ENCODE measurements around the gene OSBPL10. TPM values are rescaled to one million over a fixed set of nuclear protein-coding genes. Genes with fewer than 3 reads are reported as not detected.
A peak's percentile ranks its signal among the peaks of the same experiment; 100 is the strongest.

The OSBPL10 gene
- total and polyA plus RNA-seq, 2 donors (not counting 1 experiment from before 2014, with no cell fraction given): 88.5 to 310 TPM

DNA sequence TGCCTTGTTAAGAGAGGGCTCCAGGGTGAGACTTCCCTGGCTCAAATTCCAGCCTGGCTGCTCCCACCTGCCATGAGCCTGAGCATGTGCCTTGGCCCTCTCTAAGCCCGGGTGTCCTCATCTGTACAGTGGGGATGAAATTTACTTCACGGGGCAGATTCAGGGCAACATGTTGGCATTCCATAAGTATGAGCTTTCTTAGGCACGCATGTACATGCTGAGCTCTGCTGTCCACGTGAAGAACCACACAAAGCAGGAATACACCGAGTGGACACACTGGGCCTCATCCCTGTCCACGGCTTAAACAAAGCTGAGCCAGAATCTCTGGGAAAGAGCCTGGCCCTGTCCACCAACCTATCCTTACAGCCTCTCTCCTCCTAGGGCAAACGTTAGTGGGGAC, 167.4 kb downstream of the OSBPL10 start:
- H3K4me1 ChIP-seq (ENCODE audit: control insufficient read depth in 2 of 2, insufficient read depth in 2 of 2, low read length in 2 of 2): no peaks in the 10 kb centered on the region
- intact Hi-C loops (cut with micrococcal nuclease): no loop called here
- WGBS (ENCODE audit: insufficient coverage): over 99% methylated on average over 7 of the region's 7 CpGs
- H3K4me2 ChIP-seq (replicated peaks; ENCODE audit: low read depth, low read length, poor library complexity, severe bottlenecking): no peak overlapping the region
- H3K27ac ChIP-seq (ENCODE audit: low read length in 2 of 2): peak overlapping the region in 1 of 2 donors; percentile 7
- H2AFZ ChIP-seq (ENCODE audit: insufficient read depth, low read depth, low read length, poor library complexity, severe bottlenecking): no peak overlapping the region
- H3K4me3 ChIP-seq (ENCODE audit: control extremely low read depth in 1 of 5, extremely low read depth in 1 of 5, insufficient read depth in 1 of 5, low read depth in 2 of 5, low read length in 4 of 5): no peak overlapping the region
- peaks cover 55% of the 10 kb centered on the region for H4K20me1 ChIP-seq (ENCODE audit: control insufficient read depth, insufficient read depth, low read length, poor library complexity, severe bottlenecking)
- no peak overlapping the region for H3K9ac ChIP-seq (ENCODE audit: low read length)
- Mint-ChIP-seq H3K27me3 (no peaks in the 10 kb centered on the region), H3K4me1 (peaks cover 42% of the 10 kb centered on the region), H3K4me3 (no peak overlapping the region), H3K27ac (no peak overlapping the region), H3K9me3 (ENCODE audit: insufficient read depth) (no peaks in the 10 kb centered on the region)
- DNase-seq (no peak), ATAC-seq (ENCODE audit: low read depth) (no peak)
- H3K79me2 ChIP-seq (ENCODE audit: control insufficient read depth, insufficient read depth, low read length): peaks cover 72% of the 10 kb centered on the region
- ChIA-PET CTCF (no interaction called here), POLR2A (no interaction called here)
- H3K27me3 ChIP-seq (replicated peaks in 1 of 4; ENCODE audit: control extremely low read depth in 1 of 4, control insufficient read depth in 3 of 4, insufficient read depth in 4 of 4, low read length in 3 of 4): no peaks in the 10 kb centered on the region
- peaks cover 2 to 39% of the 10 kb centered on the region in 2 experiments for H3K36me3 ChIP-seq (replicated peaks in 1 of 2; ENCODE audit: control extremely low read depth in 1 of 2, control insufficient read depth in 1 of 2, extremely low read depth in 1 of 2, insufficient read depth in 2 of 2, low read length in 1 of 2)
- peaks cover 0 to 4% (median 0%) of the 10 kb centered on the region in 3 donors for H3K9me3 ChIP-seq (ENCODE audit: control extremely low read depth in 1 of 3, control insufficient read depth in 2 of 3, insufficient read depth in 1 of 3, low read length in 2 of 3)
- TF ChIP-seq, protein P1, sequence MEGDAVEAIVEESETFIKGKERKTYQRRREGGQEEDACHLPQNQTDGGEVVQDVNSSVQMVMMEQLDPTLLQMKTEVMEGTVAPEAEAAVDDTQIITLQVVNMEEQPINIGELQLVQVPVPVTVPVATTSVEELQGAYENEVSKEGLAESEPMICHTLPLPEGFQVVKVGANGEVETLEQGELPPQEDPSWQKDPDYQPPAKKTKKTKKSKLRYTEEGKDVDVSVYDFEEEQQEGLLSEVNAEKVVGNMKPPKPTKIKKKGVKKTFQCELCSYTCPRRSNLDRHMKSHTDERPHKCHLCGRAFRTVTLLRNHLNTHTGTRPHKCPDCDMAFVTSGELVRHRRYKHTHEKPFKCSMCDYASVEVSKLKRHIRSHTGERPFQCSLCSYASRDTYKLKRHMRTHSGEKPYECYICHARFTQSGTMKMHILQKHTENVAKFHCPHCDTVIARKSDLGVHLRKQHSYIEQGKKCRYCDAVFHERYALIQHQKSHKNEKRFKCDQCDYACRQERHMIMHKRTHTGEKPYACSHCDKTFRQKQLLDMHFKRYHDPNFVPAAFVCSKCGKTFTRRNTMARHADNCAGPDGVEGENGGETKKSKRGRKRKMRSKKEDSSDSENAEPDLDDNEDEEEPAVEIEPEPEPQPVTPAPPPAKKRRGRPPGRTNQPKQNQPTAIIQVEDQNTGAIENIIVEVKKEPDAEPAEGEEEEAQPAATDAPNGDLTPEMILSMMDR (IDR thresholded peaks at IDR 0.05): no peak
- TF ChIP-seq EZH2 (IDR thresholded peaks at IDR 0.05; ENCODE audit: borderline replicate concordance, insufficient read depth, low read depth, low read length, poor library complexity, severe bottlenecking): no peak

DNA sequence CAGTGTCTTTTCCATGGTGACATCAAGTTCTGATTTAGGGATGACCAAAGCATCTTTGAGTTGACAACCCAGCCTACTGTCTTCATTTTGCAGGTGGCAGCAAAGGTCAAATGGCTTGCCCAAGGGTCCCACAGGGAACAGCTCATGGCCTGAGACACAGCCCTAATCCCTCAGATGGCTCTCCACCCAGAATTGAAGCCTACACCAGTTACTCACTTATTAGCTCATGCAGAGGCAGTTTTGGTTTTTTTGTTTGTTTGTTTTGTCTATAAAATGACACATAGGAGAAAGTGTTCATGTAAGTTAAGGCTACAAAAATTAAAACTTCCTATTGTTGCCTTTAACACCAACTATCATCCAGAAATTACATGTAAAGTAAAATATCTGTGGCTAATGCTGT, 167.9 kb downstream of the OSBPL10 start:
- ChIA-PET CTCF (no interaction called here), POLR2A (no interaction called here)
- Histone ChIP-seq H3K9ac (ENCODE audit: low read length) (no peak overlapping the region), H3K27ac (ENCODE audit: low read length in 2 of 2) (peak overlapping the region in 1 of 2 donors; percentile 7), H3K4me1 (ENCODE audit: control insufficient read depth in 2 of 2, insufficient read depth in 2 of 2, low read length in 2 of 2) (no peaks in the 10 kb centered on the region), H4K20me1 (ENCODE audit: control insufficient read depth, insufficient read depth, low read length, poor library complexity, severe bottlenecking) (peaks cover 50% of the 10 kb centered on the region), H3K79me2 (ENCODE audit: control insufficient read depth, insufficient read depth, low read length) (peaks cover 68% of the 10 kb centered on the region), H3K4me3 (ENCODE audit: control extremely low read depth in 1 of 5, extremely low read depth in 1 of 5, insufficient read depth in 1 of 5, low read depth in 2 of 5, low read length in 4 of 5) (no peak overlapping the region), H2AFZ (ENCODE audit: insufficient read depth, low read depth, low read length, poor library complexity, severe bottlenecking) (no peak overlapping the region), H3K9me3 (ENCODE audit: control extremely low read depth in 1 of 3, control insufficient read depth in 2 of 3, insufficient read depth in 1 of 3, low read length in 2 of 3) (peaks cover 0 to 4% (median 0%) of the 10 kb centered on the region in 3 donors), H3K4me2 (replicated peaks; ENCODE audit: low read depth, low read length, poor library complexity, severe bottlenecking) (no peak overlapping the region), H3K36me3 (replicated peaks in 1 of 2; ENCODE audit: control extremely low read depth in 1 of 2, control insufficient read depth in 1 of 2, extremely low read depth in 1 of 2, insufficient read depth in 2 of 2, low read length in 1 of 2) (peaks cover 2 to 37% of the 10 kb centered on the region in 2 experiments), H3K27me3 (replicated peaks in 1 of 4; ENCODE audit: control extremely low read depth in 1 of 4, control insufficient read depth in 3 of 4, insufficient read depth in 4 of 4, low read length in 3 of 4) (no peaks in the 10 kb centered on the region)
- Mint-ChIP-seq H3K4me1 (peaks cover 38% of the 10 kb centered on the region), H3K27ac (peak overlapping the region; percentile 50), H3K4me3 (no peak overlapping the region), H3K9me3 (ENCODE audit: insufficient read depth) (no peaks in the 10 kb centered on the region), H3K27me3 (no peaks in the 10 kb centered on the region)
- intact Hi-C loops (cut with micrococcal nuclease): no loop called here
- DNase-seq (no peak), ATAC-seq (ENCODE audit: low read depth) (no peak)
- TF ChIP-seq, protein P1 (IDR thresholded peaks at IDR 0.05): no peak
- no peak for TF ChIP-seq EZH2 (IDR thresholded peaks at IDR 0.05; ENCODE audit: borderline replicate concordance, insufficient read depth, low read depth, low read length, poor library complexity, severe bottlenecking)

All from B cell (primary cell).